Keratinocyte (primary cell): ENCODE results near the gene P3H2. TPM values are rescaled to one million over a fixed set of nuclear protein-coding genes. Genes with fewer than 3 reads are reported as not detected.

Experiments
- DNase-seq: peaks from one replicate; pipeline ENCODE4 v3.0.0-alpha.2; 2011; ENCODE audit warnings: low read depth, missing footprints, low spot score
- FAIRE-seq: peaks from 2 replicates; lab custom pipeline; 2011; peaks lifted over from hg19 to GRCh38; lab: Jason Lieb, UNC
- H2AFZ ChIP-seq: 2 replicates; pipeline ENCODE4 v1.6.0; 2012; ENCODE audit warnings: low read length, control low read depth, inconsistent platforms; ENCODE audit not compliant: control insufficient read depth
- H3K27ac ChIP-seq: 2 replicates; pipeline ENCODE4 v1.5.1; 2011; ENCODE audit warnings: low read length; ENCODE audit not compliant: control insufficient read depth, insufficient read depth
- H3K27me3 ChIP-seq: 3 replicates; pipeline ENCODE4 v1.6.0; 2011; ENCODE audit warnings: low read length; ENCODE audit not compliant: control insufficient read depth, insufficient read depth; ENCODE audit errors: extremely low read depth
- H3K36me3 ChIP-seq, 2 experiments: 2 replicates in 1 of 2; 3 replicates in 1 of 2; pipeline ENCODE4 v1.5.1; 2011; ENCODE audit warnings: low read length in 2 of 2, mild to moderate bottlenecking in 1 of 2; ENCODE audit not compliant: control insufficient read depth in 2 of 2, insufficient read depth in 2 of 2; ENCODE audit errors: extremely low read depth in 1 of 2
- H3K4me1 ChIP-seq: 3 replicates; pipeline ENCODE4 v1.5.1; 2011; ENCODE audit warnings: low read length; ENCODE audit not compliant: control insufficient read depth, insufficient read depth; ENCODE audit errors: extremely low read depth
- H3K4me2 ChIP-seq: 3 replicates; pipeline ENCODE4 v1.6.0; 2011; ENCODE audit warnings: low read depth, low read length; ENCODE audit not compliant: control insufficient read depth, insufficient read depth; ENCODE audit errors: extremely low read depth
- H3K4me3 ChIP-seq, 3 experiments: fragments of 200-600 bp in 1 of 3; sonication (generic) in 1 of 3; 2 replicates in 2 of 3; 3 replicates in 1 of 3; pipeline ENCODE4 v1.5.1; 2011 to 2016; ENCODE audit warnings: low read length in 3 of 3, mild to moderate bottlenecking in 3 of 3, control low read depth in 2 of 3, inconsistent platforms in 1 of 3, low read depth in 1 of 3, mixed read lengths in 1 of 3, mixed run types in 1 of 3, moderate library complexity in 1 of 3; ENCODE audit not compliant: control insufficient read depth in 2 of 3, insufficient read depth in 2 of 3; ENCODE audit errors: extremely low read depth in 1 of 3
- H3K79me2 ChIP-seq: 2 replicates; pipeline ENCODE4 v1.6.0; 2012; ENCODE audit warnings: low read length; ENCODE audit not compliant: control insufficient read depth, insufficient read depth
- H3K9ac ChIP-seq: 3 replicates; pipeline ENCODE4 v1.6.0; 2011; ENCODE audit warnings: low read length; ENCODE audit not compliant: control insufficient read depth, insufficient read depth; ENCODE audit errors: extremely low read depth
- H3K9me1 ChIP-seq: 3 replicates; pipeline ENCODE4 v1.6.0; 2011; ENCODE audit warnings: low read length; ENCODE audit not compliant: control insufficient read depth, insufficient read depth; ENCODE audit errors: extremely low read depth
- H3K9me3 ChIP-seq: 2 replicates; pipeline ENCODE4 v1.5.1; 2012; ENCODE audit warnings: low read depth, low read length; ENCODE audit not compliant: control insufficient read depth
- H4K20me1 ChIP-seq: 3 replicates; pipeline ENCODE4 v1.6.0; 2011; ENCODE audit warnings: low read length; ENCODE audit not compliant: control insufficient read depth, insufficient read depth; ENCODE audit errors: extremely low read depth
- EZH2 ChIP-seq: IDR thresholded peaks from one replicate; pipeline ENCODE4 v1.6.1; 2012; ENCODE audit warnings: inconsistent platforms, mild to moderate bottlenecking, low read length, moderate library complexity
- dilution Hi-C: fragments of 300-500 bp; cut with MboI; formaldehyde crosslinking; loops from one replicate; pipeline ENCODE4 v1.7.0; 2020; ENCODE audit warnings: low sequenced_read_pairs; ENCODE audit not compliant: extremely low pct_ligation_motif_present
- polyA plus RNA-seq, 5 experiments: library from polyadenylated mRNA; depleted of rRNA in 3 of 5; stranded (reverse) in 3 of 5; stranded (forward) in 1 of 5; unstranded in 1 of 5; fragments of >200 nt; gene quantifications; 1 replicate in 1 of 5; 2 replicates in 3 of 5; 3 replicates in 1 of 5; pipeline versions ENCODE4 v1.2.1 to v1.2.3, GENCODE V29; 2011 to 2012; ENCODE audit warnings: missing spikeins in 2 of 5, low read depth in 1 of 5, low replicate concordance in 1 of 5
- TF ChIP-seq, protein P1 (sequence below), 3 experiments: IDR thresholded peaks in 1 of 3; conservative IDR thresholded peaks in 1 of 3; optimal IDR thresholded peaks in 1 of 3; 2 replicates in 2 of 3; 3 replicates in 1 of 3; pipeline versions ENCODE3 to v1.5.1; 2011; ENCODE audit warnings: low read length in 3 of 3, mild to moderate bottlenecking in 3 of 3, moderate library complexity in 2 of 3, control low read depth in 1 of 3, inconsistent platforms in 1 of 3; ENCODE audit not compliant: insufficient read depth in 2 of 3; ENCODE audit errors: extremely low read depth in 1 of 3

Gene P3H2
- polyA plus RNA-seq, 1 donor (not counting 4 experiments of a cell fraction or from before 2014, with no cell fraction given) = 115 TPM

GRCh38 chr3:189999718-190000117, 121.0 kb downstream of the P3H2 start:
- H3K79me2 ChIP-seq = peaks cover 22% of the 10 kb centered on the region
- DNase-seq = no peak
- no peak for TF ChIP-seq EZH2
- TF ChIP-seq, protein P1, sequence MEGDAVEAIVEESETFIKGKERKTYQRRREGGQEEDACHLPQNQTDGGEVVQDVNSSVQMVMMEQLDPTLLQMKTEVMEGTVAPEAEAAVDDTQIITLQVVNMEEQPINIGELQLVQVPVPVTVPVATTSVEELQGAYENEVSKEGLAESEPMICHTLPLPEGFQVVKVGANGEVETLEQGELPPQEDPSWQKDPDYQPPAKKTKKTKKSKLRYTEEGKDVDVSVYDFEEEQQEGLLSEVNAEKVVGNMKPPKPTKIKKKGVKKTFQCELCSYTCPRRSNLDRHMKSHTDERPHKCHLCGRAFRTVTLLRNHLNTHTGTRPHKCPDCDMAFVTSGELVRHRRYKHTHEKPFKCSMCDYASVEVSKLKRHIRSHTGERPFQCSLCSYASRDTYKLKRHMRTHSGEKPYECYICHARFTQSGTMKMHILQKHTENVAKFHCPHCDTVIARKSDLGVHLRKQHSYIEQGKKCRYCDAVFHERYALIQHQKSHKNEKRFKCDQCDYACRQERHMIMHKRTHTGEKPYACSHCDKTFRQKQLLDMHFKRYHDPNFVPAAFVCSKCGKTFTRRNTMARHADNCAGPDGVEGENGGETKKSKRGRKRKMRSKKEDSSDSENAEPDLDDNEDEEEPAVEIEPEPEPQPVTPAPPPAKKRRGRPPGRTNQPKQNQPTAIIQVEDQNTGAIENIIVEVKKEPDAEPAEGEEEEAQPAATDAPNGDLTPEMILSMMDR (optimal IDR thresholded peaks at IDR 0.05 in 1 of 3, IDR thresholded peaks at IDR 0.05 in 1 of 3, conservative IDR thresholded peaks at IDR 0.05 in 1 of 3; ENCODE audit: extremely low read depth in 1 of 3, insufficient read depth in 2 of 3, low read length in 3 of 3) = no peak
- H3K9ac ChIP-seq = no peak overlapping the region
- H3K4me1 ChIP-seq = peaks cover 10% of the 10 kb centered on the region
- H2AFZ ChIP-seq = no peak overlapping the region
- no peaks in the 10 kb centered on the region for H3K27me3 ChIP-seq
- H3K9me1 ChIP-seq = no peaks in the 10 kb centered on the region
- no peak overlapping the region for H3K27ac ChIP-seq
- no peak overlapping the region for H3K4me2 ChIP-seq
- no peak for FAIRE-seq
- no peaks in the 10 kb centered on the region for H4K20me1 ChIP-seq
- H3K36me3 ChIP-seq = no peaks in the 10 kb centered on the region
- dilution Hi-C loops = no loop called here
- H3K9me3 ChIP-seq = no peaks in the 10 kb centered on the region
- H3K4me3 ChIP-seq = no peak overlapping the region

DNA sequence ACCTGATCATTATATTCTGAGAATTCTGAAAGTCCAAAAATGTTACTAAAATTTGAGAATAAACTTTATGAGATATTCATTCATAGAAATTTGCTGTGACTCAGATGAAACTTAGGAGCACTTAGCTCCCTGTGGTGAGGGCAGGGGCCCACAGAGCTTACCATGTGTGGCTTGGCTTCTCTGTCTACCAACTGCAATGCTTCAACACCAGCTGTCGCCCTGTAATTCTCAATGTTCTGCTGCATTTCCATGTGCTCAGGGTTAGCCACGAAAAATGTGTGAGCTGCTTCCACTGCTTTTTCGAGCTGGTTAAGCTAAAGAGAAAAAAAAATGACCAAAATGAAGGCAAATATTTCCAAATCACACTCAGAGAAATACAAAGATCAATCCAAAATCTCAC, 125.6 kb downstream of the P3H2 start:
- Histone ChIP-seq H2AFZ (no peak overlapping the region), H3K9me1 (no peaks in the 10 kb centered on the region), H3K9ac (no peak overlapping the region), H3K4me1 (no peaks in the 10 kb centered on the region), H3K4me3 (no peak overlapping the region), H4K20me1 (no peaks in the 10 kb centered on the region), H3K79me2 (peaks cover 13% of the 10 kb centered on the region), H3K27me3 (no peaks in the 10 kb centered on the region), H3K27ac (no peak overlapping the region), H3K9me3 (no peaks in the 10 kb centered on the region), H3K4me2 (no peak overlapping the region), H3K36me3 (peaks cover 0 to 5% of the 10 kb centered on the region in 2 experiments)
- FAIRE-seq (no peak), DNase-seq (no peak)
- dilution Hi-C loops = no loop called here
- TF ChIP-seq, protein P1 (optimal IDR thresholded peaks at IDR 0.05 in 1 of 3, IDR thresholded peaks at IDR 0.05 in 1 of 3, conservative IDR thresholded peaks at IDR 0.05 in 1 of 3; ENCODE audit: extremely low read depth in 1 of 3, insufficient read depth in 2 of 3, low read length in 3 of 3) = no peak
- no peak for TF ChIP-seq EZH2
